Hepatocyte (in vitro differentiated cells): ENCODE measurements around the gene DDIT4.

Experiments
- CTCF ChIP-seq: fragments of 200-600 bp; sonication (generic); IDR thresholded peaks from 2 replicates; pipeline ENCODE4 v1.5.1; 2016; ENCODE audit warnings: antibody characterized with exemption, mild to moderate bottlenecking; ENCODE audit not compliant: poor library complexity
- EZH2 ChIP-seq: fragments of 200-600 bp; sonication (generic); IDR thresholded peaks from 2 replicates; pipeline ENCODE4 v1.6.1; 2016; ENCODE audit warnings: antibody characterized with exemption, mild to moderate bottlenecking, borderline replicate concordance

- TF ChIP-seq CTCF (no peak), EZH2 (no peak)
These were observed 18.5 kb downstream of the DDIT4 start for GRCh38 chr10:72292223-72292691.
